HG03575 (cell line): ENCODE data around the gene HOXC4.
"Not testable (repeated sequence)": the region's sequence is repeated elsewhere in the genome, so short reads cannot be mapped to it uniquely, and the experiment has no call there.

Experiments
- ATAC-seq: cut with Tn5 transposase; IDR thresholded peaks from one replicate; pipeline ENCODE4 v1.9.1; 2021; ENCODE audit not compliant: unreplicated experiment, insufficient number of reproducible peaks, low FRiP score; ENCODE audit errors: extremely low read depth

Gene HOXC4

DNA sequence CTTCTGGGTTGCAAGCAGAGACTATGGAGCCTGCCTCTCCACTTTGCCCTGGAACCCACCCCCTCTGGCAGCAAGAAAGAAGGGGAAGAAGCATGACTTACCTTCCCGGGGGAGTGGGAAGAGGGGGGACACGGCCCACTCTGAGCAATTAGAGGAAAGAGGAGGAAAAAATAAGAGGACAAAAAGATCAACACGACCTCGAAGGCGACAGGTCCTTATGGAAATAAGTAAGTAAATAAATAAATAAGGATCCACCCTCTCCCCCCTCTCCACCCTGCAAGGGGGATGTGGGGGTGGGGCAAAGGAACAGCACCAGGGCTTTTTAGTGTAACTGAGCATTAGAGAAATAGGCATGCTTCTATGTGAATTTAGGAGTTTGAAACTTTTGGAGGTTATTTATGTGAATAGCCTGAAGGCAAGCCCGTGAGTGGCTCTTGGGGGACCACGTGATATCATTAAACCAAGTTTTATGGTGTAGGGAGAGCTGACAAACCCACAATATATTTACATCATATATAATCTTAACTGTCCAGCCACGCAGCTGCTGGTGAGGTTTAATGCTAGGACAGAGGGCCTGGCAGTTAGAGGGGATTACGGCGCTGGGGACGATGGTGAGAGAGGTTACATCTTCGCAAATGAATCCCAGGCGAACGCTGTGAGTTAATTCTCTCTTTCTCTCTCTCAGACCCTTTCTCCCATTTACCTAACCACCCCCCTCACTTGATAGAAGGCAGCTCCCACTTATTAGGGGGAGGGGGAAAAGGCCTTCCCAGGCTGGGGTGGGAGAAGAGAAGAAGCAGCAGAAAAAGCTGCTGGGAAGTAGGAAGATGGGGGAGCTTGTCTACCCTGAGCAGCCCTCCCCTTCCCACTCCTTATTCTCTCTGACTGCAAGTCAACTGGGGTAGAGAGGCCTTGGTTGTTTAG is 16.0 kb upstream of the HOXC4 start:
- ATAC-seq: no peak

DNA sequence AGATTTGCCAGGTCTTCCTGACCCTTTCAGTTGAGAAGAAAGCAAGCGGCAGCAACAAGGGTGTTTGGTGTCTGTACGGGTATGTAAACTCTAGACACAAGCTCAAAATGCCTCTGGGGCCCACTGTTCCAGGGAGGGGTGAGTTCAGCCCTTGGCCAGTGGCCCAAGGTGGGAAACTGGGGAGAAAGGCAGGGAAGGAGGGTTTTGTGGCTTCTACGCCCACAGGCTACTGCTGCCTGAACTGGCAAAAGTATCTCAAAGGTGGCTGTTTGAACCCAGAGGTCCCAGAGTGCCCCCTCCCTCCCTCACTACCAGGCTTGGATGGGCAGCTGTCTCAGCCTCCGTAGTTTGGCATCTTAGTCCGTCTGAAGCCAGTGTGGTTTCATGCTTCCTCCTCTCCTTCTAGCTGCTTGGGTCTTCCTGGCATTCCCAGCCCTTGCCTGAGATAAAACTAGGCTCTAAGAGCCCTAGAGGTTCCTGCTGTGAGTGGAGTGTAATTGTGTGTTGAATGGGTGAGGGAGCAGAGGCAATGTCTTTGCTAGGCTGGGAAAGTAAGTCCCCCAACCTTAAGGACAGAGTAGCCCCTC is 15.3 kb upstream of the HOXC4 start:
- no peak for ATAC-seq

DNA sequence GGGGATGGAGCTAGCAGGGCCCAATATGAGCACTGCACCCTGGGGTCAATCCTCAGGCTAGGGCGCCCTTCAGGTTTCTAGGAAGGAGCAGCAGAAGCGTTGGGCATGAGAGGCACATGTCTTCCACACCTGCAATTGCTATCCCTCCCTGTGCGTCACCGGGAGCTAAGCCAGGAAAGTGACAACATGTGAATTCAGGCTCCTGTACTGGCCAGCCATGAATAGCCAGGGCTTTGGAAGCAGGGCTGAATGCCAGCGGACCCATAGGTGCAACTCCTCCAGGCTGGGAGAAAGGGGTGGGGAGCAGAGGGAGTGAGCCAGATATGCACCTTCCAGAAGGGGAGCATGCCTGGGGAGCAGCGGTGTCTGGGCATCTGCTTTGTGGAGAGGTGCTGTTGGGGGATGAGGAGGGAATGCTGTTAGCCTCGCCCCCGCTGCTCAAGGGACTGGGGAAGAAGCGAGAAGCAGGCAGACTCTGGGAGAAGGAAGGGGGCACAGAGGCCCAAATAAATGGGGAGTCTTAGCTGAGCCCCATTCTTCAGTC is 14.7 kb upstream of the HOXC4 start:
- ATAC-seq: no peak

- ATAC-seq: no peak
Observed at GRCh38 chr12:54039417-54040147, 14.1 kb upstream of the HOXC4 start.

- ATAC-seq: no peak
Observed at GRCh38 chr12:54040148-54040494, 13.5 kb upstream of the HOXC4 start.

GRCh38 chr12:54040648-54041047 is 13.0 kb upstream of the HOXC4 start:
- ATAC-seq: no peak

DNA sequence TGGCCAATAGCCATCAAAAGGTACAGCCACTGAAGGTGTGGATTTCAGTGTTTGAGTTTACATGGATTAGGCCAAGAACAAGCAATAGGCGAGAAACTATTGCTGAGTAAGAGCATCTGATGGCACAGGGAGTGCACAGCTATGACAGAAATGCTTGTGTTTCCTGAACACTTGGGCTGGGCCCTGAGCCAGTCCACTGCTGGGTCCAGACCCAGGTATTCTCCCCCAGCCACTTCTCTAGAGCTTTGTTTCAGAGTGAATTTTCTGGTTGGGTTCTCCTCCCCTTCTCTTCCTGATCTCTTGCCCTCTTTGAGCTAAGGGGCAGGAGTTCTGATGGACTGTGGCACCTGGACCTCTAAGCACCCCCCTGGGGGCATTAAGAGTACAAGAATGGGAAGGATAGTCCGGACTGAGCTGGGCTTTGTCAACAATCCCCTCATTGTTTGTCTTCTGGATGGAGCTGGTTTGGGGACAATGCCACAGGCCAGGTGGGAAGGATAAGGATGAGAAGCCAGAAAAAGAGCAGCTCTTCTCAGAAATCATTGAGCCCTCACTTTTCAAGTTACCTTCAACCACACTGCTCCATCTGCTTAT is 12.4 kb upstream of the HOXC4 start:
- ATAC-seq: no peak

GRCh38 chr12:54042033-54042432 is 11.6 kb upstream of the HOXC4 start:
- not testable (repeated sequence) for ATAC-seq

GRCh38 chr12:54042970-54043853 is 10.4 kb upstream of the HOXC4 start:
- no peak for ATAC-seq

- no peak for ATAC-seq
Observed at GRCh38 chr12:54044425-54045103, 9.1 kb upstream of the HOXC4 start.

DNA sequence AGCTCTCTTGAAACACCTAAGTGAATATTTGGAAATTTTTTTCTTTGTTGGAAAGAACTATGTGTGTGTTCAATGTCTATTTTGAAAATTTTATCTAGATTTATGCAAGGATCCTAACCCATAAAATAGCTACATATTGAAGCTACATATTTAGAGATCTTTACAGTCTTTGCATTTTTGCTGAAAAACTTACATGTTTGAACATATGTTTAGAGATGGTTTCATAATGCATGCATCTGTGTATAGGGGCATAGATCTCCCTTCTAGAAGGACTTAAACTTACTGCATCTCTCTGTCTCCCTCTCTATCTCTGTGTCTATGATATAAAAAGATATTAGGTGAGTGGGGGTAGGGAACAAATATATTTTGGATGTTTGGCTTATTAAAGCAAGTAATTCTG is 8.2 kb upstream of the HOXC4 start:
- no peak for ATAC-seq

DNA sequence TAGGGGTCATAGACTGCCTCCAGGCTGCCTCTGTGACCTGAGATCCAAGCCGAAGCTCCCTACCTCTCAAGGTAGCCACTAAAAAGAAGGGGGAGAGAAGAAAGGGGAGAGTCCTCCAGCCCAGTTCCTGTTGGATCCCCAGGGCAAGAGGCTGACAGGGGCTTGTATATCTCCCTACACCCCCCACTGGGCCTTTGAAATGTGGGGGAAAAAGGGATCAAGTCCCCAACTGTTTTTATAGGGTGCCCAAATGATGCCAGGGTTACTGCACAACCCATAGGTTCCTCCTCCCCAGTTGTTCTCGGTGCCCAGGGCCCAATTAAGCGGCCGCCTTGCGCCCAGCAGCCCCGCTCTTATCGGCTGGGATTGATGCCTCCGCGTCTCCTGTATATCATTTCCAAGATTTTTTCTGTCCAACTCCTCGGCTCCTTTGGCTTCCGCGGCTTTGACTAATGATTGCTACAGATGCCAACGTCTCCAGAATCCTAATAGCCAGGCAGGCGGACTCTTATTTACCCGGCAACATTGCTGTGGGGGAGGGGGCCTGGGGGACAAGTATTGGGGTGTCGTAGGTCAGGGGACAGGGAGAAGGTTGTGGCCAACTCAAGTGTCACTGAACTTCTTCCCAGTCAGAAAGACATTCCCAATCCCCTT is 7.6 kb upstream of the HOXC4 start:
- no peak for ATAC-seq

DNA sequence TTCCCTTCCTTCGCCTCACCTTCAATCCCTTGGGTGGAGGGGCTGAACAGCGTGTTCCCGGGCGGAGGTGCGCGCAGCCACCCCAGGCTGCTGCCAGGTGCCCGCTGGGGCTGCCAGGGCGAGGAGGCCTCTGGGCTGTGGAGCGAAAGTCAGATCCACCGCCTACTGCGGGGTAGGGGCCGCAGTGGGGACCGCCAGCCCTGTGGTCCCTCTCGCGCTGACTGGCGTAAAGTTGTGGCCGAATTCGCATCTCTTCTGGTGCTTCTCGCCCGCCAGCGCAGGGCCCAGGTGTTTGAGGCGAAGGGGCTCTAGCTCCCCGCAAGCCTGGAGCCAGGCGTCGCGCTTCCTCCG is 6.9 kb upstream of the HOXC4 start:
- ATAC-seq: no peak

DNA sequence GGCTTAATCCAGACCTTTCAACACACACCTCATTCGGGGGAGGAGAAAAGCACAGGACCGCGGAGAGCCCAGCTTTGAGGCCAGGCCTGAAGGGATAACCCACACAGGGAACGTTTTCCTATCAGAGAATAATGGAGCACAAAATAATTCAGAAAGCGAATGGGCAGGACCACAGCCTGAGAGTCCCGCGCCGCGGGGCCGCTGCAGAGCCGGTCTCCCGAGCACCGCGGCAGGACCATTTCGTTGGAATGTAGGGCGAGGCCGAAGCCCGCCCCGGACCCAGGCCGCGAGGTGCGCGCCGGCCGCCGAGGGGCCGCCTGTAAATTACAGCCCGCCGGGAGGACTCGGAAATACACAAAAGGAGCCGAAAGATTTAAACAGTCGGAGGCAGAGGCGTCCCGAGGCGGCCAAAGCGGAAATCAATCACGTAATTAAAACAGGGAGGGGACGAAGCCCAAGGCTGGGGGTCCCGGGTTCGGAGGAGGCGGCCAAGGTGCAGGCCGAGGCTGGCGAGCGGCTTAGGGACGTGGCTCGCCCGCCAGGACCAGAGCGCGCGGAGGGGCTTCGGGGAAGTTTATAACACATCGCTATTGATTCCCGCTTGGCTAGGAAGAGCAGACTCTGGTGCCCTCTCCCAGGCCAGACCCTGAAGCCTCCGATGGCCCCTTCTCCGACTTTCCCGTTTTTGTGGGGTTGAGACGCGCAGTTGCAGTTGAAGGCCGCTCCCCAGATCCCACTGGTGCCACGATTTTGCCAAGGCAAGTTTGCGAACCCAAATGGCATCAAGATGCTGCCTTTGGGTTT is 6.3 kb upstream of the HOXC4 start:
- ATAC-seq: no peak

GRCh38 chr12:54047964-54048303 is 5.7 kb upstream of the HOXC4 start:
- no peak for ATAC-seq

- no peak for ATAC-seq
Observed at GRCh38 chr12:54048406-54049093, 5.1 kb upstream of the HOXC4 start.
